Liver (tissue), 3 donors: ENCODE measurements around the gene PHIP.

Source experiments
- EGR1 ChIP-seq, 2 donors: IDR thresholded peaks; 2 replicates each; pipeline ENCODE4 v1.6.1; 2016 to 2018; ENCODE audit warnings: antibody characterized with exemption in 2 of 2, low read depth in 2 of 2
- GABPA ChIP-seq, 2 donors: IDR thresholded peaks in 1 of 2; conservative IDR thresholded peaks in 1 of 2; 2 replicates each; pipeline ENCODE4 v1.6.1; 2016; ENCODE audit warnings: antibody characterized with exemption in 2 of 2, mild to moderate bottlenecking in 1 of 2, moderate library complexity in 1 of 2
- MAX ChIP-seq: IDR thresholded peaks from 2 replicates; pipeline ENCODE4 v1.6.1; 2016; ENCODE audit warnings: antibody characterized with exemption
- REST ChIP-seq: IDR thresholded peaks from 2 replicates; pipeline ENCODE4 v1.6.1; 2016; ENCODE audit warnings: antibody characterized with exemption, mild to moderate bottlenecking
- TF ChIP-seq, protein P1 (sequence below): IDR thresholded peaks from 2 replicates; pipeline ENCODE4 v1.6.1; 2016; ENCODE audit warnings: antibody characterized with exemption
- TF ChIP-seq, protein P2 (sequence below): fragments of 150-350 bp; IDR thresholded peaks from 2 replicates; pipeline ENCODE4 v1.5.1; 2017; ENCODE audit warnings: improper control_type of control experiment, low read depth, low read length; ENCODE audit not compliant: missing input control
- donor health status: healthy.
- donor health status: healthy.

DNA sequence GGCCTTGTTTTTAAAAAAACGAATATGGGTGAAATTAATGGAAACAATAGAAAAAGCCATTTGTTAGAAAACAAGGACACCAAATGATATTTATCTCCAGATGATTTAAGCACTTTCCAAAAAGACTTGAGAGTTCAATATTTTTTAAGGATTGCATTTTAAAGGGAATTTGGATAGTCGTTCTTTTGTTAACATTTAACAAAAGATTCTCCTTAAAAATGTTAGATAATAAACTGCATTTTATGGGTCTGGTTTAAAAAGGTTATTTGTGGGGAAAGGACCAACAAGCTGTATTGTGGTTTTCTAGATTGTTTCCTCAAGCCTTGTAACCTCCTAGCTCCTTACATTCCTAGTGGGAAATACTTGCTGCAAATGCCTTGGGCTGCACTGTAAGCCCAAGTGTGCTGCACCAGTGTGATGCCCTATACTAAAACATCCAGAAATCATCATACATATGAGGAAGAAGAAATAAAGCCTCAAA is 1.5 kb upstream of the PHIP start:
- TF ChIP-seq, protein P1, sequence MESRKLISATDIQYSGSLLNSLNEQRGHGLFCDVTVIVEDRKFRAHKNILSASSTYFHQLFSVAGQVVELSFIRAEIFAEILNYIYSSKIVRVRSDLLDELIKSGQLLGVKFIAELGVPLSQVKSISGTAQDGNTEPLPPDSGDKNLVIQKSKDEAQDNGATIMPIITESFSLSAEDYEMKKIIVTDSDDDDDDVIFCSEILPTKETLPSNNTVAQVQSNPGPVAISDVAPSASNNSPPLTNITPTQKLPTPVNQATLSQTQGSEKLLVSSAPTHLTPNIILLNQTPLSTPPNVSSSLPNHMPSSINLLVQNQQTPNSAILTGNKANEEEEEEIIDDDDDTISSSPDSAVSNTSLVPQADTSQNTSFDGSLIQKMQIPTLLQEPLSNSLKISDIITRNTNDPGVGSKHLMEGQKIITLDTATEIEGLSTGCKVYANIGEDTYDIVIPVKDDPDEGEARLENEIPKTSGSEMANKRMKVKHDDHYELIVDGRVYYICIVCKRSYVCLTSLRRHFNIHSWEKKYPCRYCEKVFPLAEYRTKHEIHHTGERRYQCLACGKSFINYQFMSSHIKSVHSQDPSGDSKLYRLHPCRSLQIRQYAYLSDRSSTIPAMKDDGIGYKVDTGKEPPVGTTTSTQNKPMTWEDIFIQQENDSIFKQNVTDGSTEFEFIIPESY: no peak
- TF ChIP-seq GABPA (IDR thresholded peaks at IDR 0.05 in 1 of 2, conservative IDR thresholded peaks at IDR 0.05 in 1 of 2) (no peak), REST (no peak), MAX (no peak), EGR1 (IDR thresholded peaks at IDR 0.05; ENCODE audit: low read depth in 2 of 2) (no peak)
- TF ChIP-seq, protein P2, sequence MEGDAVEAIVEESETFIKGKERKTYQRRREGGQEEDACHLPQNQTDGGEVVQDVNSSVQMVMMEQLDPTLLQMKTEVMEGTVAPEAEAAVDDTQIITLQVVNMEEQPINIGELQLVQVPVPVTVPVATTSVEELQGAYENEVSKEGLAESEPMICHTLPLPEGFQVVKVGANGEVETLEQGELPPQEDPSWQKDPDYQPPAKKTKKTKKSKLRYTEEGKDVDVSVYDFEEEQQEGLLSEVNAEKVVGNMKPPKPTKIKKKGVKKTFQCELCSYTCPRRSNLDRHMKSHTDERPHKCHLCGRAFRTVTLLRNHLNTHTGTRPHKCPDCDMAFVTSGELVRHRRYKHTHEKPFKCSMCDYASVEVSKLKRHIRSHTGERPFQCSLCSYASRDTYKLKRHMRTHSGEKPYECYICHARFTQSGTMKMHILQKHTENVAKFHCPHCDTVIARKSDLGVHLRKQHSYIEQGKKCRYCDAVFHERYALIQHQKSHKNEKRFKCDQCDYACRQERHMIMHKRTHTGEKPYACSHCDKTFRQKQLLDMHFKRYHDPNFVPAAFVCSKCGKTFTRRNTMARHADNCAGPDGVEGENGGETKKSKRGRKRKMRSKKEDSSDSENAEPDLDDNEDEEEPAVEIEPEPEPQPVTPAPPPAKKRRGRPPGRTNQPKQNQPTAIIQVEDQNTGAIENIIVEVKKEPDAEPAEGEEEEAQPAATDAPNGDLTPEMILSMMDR: no peak
